ENCODE results near the gene USP25. TPM values are rescaled to one million over a fixed set of nuclear protein-coding genes. Genes with fewer than 3 reads are reported as not detected.

Gene USP25
- total RNA-seq, 4 donors from 2014 or later: 99.4 to 130 (median 107) TPM

DNA sequence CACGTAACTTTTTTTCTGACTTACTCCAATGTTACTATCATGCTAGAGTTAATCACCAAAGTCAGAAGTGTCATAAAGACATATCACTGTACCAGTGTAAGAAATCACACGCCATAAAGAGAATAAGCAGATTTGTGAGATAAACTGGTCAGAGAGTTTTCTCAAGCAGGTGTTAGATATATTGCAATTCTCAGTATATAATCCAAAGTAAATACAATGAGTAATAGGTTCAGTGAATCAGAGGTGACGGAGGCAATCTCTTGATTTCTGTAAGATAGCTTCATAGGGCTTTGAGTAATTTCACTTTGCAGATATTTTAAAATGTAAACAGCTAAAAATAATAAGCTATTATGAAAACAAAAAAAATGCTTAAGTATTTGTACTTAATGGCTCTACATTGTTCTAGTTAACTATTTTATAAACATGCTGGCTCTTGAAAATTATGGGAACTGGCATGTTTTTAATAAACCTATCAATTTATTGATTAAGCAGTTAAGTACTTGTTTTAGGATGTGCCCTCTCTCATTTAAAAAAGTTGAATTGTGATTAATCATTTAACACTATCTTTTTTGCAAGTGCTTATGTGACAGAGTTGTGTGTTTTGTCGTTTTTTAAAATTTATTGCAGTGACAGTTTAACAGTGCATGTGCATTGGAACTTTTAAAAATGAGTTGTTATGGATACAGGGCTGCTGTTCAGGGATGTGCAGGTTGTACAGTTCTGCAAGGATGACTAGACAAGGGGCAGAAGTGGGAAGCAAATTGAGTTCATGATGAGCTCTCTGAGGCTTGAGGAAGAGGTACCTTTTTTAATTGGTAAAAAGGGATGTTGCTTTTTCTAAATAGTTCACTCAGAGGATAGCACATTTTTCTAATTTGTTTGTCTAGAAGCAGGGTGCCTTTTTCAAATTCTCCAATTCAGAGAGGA is 119.1 kb downstream of the USP25 start:
- ATAC-seq (no peak), DNase-seq (no peak)
- in situ Hi-C loops (cut with MboI; ENCODE audit: low sequenced_read_pairs in 4 of 4) (loop anchor here in 1 of 4 donors (25.0 kb wide), 1 partner anchor 362 kb away; no protein-coding TSS in a partner anchor), intact Hi-C loops (cut with DNase I; ENCODE audit: low total_unique reads) (no loop called here)
- H3K27me3 ChIP-seq: no peaks in the 10 kb centered on the region
- TF ChIP-seq POLR2A (IDR thresholded peaks at IDR 0.05): no peak
- TF ChIP-seq, protein P1, sequence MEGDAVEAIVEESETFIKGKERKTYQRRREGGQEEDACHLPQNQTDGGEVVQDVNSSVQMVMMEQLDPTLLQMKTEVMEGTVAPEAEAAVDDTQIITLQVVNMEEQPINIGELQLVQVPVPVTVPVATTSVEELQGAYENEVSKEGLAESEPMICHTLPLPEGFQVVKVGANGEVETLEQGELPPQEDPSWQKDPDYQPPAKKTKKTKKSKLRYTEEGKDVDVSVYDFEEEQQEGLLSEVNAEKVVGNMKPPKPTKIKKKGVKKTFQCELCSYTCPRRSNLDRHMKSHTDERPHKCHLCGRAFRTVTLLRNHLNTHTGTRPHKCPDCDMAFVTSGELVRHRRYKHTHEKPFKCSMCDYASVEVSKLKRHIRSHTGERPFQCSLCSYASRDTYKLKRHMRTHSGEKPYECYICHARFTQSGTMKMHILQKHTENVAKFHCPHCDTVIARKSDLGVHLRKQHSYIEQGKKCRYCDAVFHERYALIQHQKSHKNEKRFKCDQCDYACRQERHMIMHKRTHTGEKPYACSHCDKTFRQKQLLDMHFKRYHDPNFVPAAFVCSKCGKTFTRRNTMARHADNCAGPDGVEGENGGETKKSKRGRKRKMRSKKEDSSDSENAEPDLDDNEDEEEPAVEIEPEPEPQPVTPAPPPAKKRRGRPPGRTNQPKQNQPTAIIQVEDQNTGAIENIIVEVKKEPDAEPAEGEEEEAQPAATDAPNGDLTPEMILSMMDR (IDR thresholded peaks at IDR 0.05 in 4 of 5, conservative IDR thresholded peaks at IDR 0.05 in 1 of 5): no peak
- H3K9me3 ChIP-seq: no peaks in the 10 kb centered on the region
- no peaks in the 10 kb centered on the region for H3K4me1 ChIP-seq
- H3K36me3 ChIP-seq: peaks cover 0 to 7% of the 10 kb centered on the region in 2 donors
- no peak overlapping the region for H3K27ac ChIP-seq
- H3K4me3 ChIP-seq: no peak overlapping the region

DNA sequence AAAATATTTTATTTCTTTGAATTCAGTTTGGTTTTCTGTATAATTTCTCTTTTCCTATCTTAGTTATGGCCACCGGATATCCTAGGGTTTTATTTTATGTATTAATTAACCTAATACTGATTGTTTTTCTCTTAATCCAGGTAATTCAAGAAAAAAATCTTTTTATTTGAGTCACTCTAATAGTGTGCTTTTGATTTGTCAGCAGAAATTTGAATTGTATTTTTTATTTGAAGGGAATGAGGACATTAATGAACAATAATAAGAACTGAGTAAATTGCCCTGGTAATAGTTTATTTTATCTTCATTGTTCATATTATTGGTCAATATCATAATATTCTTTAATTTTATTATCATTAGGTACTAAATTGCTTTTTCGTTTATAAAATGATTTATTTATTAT is 120.1 kb downstream of the USP25 start:
- intact Hi-C loops (cut with DNase I; ENCODE audit: low total_unique reads): no loop called here
- in situ Hi-C loops (cut with MboI; ENCODE audit: low sequenced_read_pairs in 4 of 4): loop anchor here in 1 of 4 donors (25.0 kb wide), 1 partner anchor 363 kb away; no protein-coding TSS in a partner anchor
- no peak for DNase-seq
- no peaks in the 10 kb centered on the region for H3K9me3 ChIP-seq
- no peaks in the 10 kb centered on the region for H3K27me3 ChIP-seq
- TF ChIP-seq, protein P1 (IDR thresholded peaks at IDR 0.05 in 4 of 5, conservative IDR thresholded peaks at IDR 0.05 in 1 of 5): no peak
- no peak for TF ChIP-seq POLR2A (IDR thresholded peaks at IDR 0.05)
- H3K4me1 ChIP-seq: no peaks in the 10 kb centered on the region
- peaks cover 0 to 16% of the 10 kb centered on the region in 2 donors for H3K36me3 ChIP-seq
- no peak for ATAC-seq
- no peak overlapping the region for H3K4me3 ChIP-seq
- no peak overlapping the region for H3K27ac ChIP-seq

DNA sequence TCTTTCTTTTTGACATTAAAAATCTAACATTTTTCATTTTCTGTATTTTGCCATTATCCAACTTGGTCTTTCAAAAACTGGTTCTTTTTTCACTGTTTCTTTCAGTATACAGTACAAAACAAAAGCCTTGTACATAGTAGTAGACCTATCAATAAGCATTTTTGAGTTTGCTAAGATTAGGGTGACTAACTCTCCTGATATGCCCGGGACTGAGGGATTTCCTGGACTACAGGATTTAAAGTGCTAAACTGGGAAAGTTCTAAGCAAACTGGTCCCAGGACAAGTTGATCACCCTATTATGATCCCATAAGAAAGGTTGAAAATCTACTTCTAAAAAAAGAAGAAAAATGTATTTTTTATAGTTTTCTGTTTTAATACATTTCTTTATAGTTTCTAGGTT is 120.9 kb downstream of the USP25 start:
- H3K27ac ChIP-seq: no peak overlapping the region
- H3K27me3 ChIP-seq: no peaks in the 10 kb centered on the region
- no peak overlapping the region for H3K4me3 ChIP-seq
- DNase-seq (no peak), ATAC-seq (no peak)
- H3K9me3 ChIP-seq: no peaks in the 10 kb centered on the region
- intact Hi-C loops (cut with DNase I; ENCODE audit: low total_unique reads) (no loop called here), in situ Hi-C loops (cut with MboI; ENCODE audit: low sequenced_read_pairs in 4 of 4) (no loop called here)
- H3K36me3 ChIP-seq: peaks cover 0 to 16% of the 10 kb centered on the region in 2 donors
- TF ChIP-seq, protein P1 (IDR thresholded peaks at IDR 0.05 in 4 of 5, conservative IDR thresholded peaks at IDR 0.05 in 1 of 5): no peak
- TF ChIP-seq POLR2A (IDR thresholded peaks at IDR 0.05): no peak
- H3K4me1 ChIP-seq: no peaks in the 10 kb centered on the region

DNA sequence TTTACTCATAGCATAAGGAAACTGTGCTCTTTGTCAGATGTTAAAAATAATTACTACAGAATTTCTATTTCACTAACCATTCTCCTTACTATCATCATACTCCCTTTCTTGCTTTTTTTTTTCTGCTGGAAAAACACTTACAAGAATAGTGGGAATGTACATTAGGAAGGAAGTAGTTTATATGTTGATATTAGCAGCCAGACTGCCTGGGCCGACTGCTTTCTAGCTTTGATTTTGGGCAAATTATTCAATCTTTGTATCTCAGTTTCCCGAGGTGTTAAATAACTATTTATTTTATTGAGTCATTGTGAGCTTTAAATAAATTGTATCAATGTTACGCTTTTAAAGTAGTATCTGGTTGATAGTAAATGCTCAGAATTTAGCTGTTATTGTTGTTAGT is 122.4 kb downstream of the USP25 start:
- peaks cover 0 to 16% of the 10 kb centered on the region in 2 donors for H3K36me3 ChIP-seq
- ATAC-seq (no peak), DNase-seq (no peak)
- H3K4me3 ChIP-seq: no peak overlapping the region
- in situ Hi-C loops (cut with MboI; ENCODE audit: low sequenced_read_pairs in 4 of 4): no loop called here
- H3K27me3 ChIP-seq: no peaks in the 10 kb centered on the region
- no peaks in the 10 kb centered on the region for H3K4me1 ChIP-seq
- intact Hi-C loops (cut with DNase I; ENCODE audit: low total_unique reads): no loop called here
- H3K9me3 ChIP-seq: no peaks in the 10 kb centered on the region
- no peak overlapping the region for H3K27ac ChIP-seq
- TF ChIP-seq POLR2A (IDR thresholded peaks at IDR 0.05): no peak
- TF ChIP-seq, protein P1 (IDR thresholded peaks at IDR 0.05 in 4 of 5, conservative IDR thresholded peaks at IDR 0.05 in 1 of 5): no peak
